Liver (tissue), 9 donors: ENCODE measurements around the gene KNDC1. TPM values are rescaled to one million over a fixed set of nuclear protein-coding genes. Genes with fewer than 3 reads are reported as not detected.

ENCODE experiments used
- DNase-seq: peaks from one replicate; pipeline ENCODE4 v3.0.0-alpha.2; 2017; ENCODE audit warnings: low spot score
- H3K27ac ChIP-seq, 2 donors: one replicate each; pipeline ENCODE4 v1.7.0; 2013; ENCODE audit warnings: inconsistent platforms in 2 of 2, low read length in 2 of 2, control low read depth in 1 of 2, low read depth in 1 of 2, mild to moderate bottlenecking in 1 of 2
- H3K27me3 ChIP-seq, 4 donors: one replicate each; pipeline versions ENCODE4 v1.6.1 to v1.7.0; 2013; ENCODE audit warnings: low read length in 3 of 4, inconsistent platforms in 1 of 4, mild to moderate bottlenecking in 1 of 4, moderate library complexity in 1 of 4; ENCODE audit not compliant: control insufficient read depth in 4 of 4, insufficient read depth in 4 of 4
- H3K36me3 ChIP-seq, 4 donors: one replicate each; pipeline versions ENCODE4 v1.6.1 to v1.7.0; 2013; ENCODE audit warnings: low read length in 3 of 4, mild to moderate bottlenecking in 3 of 4, low read depth in 1 of 4, moderate library complexity in 1 of 4; ENCODE audit not compliant: control insufficient read depth in 4 of 4, insufficient read depth in 3 of 4
- H3K4me1 ChIP-seq, 4 donors: one replicate each; pipeline versions ENCODE4 v1.6.1 to v1.7.0; 2013; ENCODE audit warnings: low read length in 3 of 4, mild to moderate bottlenecking in 3 of 4, moderate library complexity in 1 of 4; ENCODE audit not compliant: control insufficient read depth in 4 of 4, insufficient read depth in 4 of 4
- H3K4me3 ChIP-seq, 3 donors: one replicate each; pipeline versions ENCODE4 v1.6.1 to v1.7.0; 2013; ENCODE audit warnings: low read length in 3 of 3, control low read depth in 1 of 3, low read depth in 1 of 3, mild to moderate bottlenecking in 1 of 3
- H3K9ac ChIP-seq, 2 donors: one replicate each; pipeline ENCODE4 v1.7.0; 2013; ENCODE audit warnings: low read length in 2 of 2, mild to moderate bottlenecking in 2 of 2, moderate library complexity in 2 of 2, control low read depth in 1 of 2, low read depth in 1 of 2
- H3K9me3 ChIP-seq, 4 donors: one replicate each; pipeline versions ENCODE4 v1.6.1 to v1.7.0; 2013; ENCODE audit warnings: low read length in 3 of 4; ENCODE audit not compliant: control insufficient read depth in 4 of 4
- ATF3 ChIP-seq: IDR thresholded peaks from 2 replicates; pipeline ENCODE4 v1.6.1; 2016; ENCODE audit warnings: antibody characterized with exemption
- GABPA ChIP-seq, 2 donors: IDR thresholded peaks in 1 of 2; conservative IDR thresholded peaks in 1 of 2; 2 replicates each; pipeline ENCODE4 v1.6.1; 2016; ENCODE audit warnings: antibody characterized with exemption in 2 of 2, mild to moderate bottlenecking in 1 of 2, moderate library complexity in 1 of 2
- HNF4A ChIP-seq, 2 donors: conservative IDR thresholded peaks; 2 replicates each; pipeline ENCODE4 v1.6.1; 2016; ENCODE audit warnings: antibody characterized with exemption in 2 of 2, mild to moderate bottlenecking in 2 of 2
- HNF4G ChIP-seq: IDR thresholded peaks from 2 replicates; pipeline ENCODE4 v1.6.1; 2016; ENCODE audit warnings: antibody characterized with exemption
- JUND ChIP-seq, 2 donors: IDR thresholded peaks; 2 replicates each; pipeline ENCODE4 v1.6.1; 2016; ENCODE audit warnings: antibody characterized with exemption in 2 of 2
- MAX ChIP-seq: IDR thresholded peaks from 2 replicates; pipeline ENCODE4 v1.6.1; 2016; ENCODE audit warnings: antibody characterized with exemption
- RAD21 ChIP-seq, 2 donors: IDR thresholded peaks; 2 replicates each; pipeline ENCODE4 v1.6.1; 2016; ENCODE audit warnings: antibody characterized with exemption in 2 of 2, mild to moderate bottlenecking in 2 of 2
- REST ChIP-seq: IDR thresholded peaks from 2 replicates; pipeline ENCODE4 v1.6.1; 2016; ENCODE audit warnings: antibody characterized with exemption, mild to moderate bottlenecking
- SP1 ChIP-seq: IDR thresholded peaks from 2 replicates; pipeline ENCODE4 v1.6.1; 2018; ENCODE audit warnings: antibody characterized with exemption, mild to moderate bottlenecking
- YY1 ChIP-seq: IDR thresholded peaks from 2 replicates; pipeline ENCODE4 v1.6.1; 2016; ENCODE audit warnings: antibody characterized with exemption, mild to moderate bottlenecking
- ZBTB33 ChIP-seq: IDR thresholded peaks from 2 replicates; pipeline ENCODE4 v1.6.1; 2016; ENCODE audit warnings: antibody characterized with exemption
- WGBS: extraction: QIAGEN DNeasy Blood & Tissue Kit; methylation state at CpG from one replicate; pipeline ENCODE4 v1.1.7; 2013; 5-methylcytosine and 5-hydroxymethylcytosine counted together
- polyA plus RNA-seq, 2 donors: library from polyadenylated mRNA; stranded (reverse) in 1 of 2; unstranded in 1 of 2; fragments of 200-250 nt in 1 of 2; fragments of >200 nt in 1 of 2; fragmentation: Nextera tagmentation in 1 of 2; extraction: Ambion mirVana in 1 of 2; gene quantifications; one replicate each; pipeline versions ENCODE4 v1.2.1 to v1.2.3, GENCODE V29; 2013 to 2015
- total RNA-seq, 2 donors: library from RNA; depleted of rRNA; stranded (reverse); fragments of >200 nt; gene quantifications; one replicate each; pipeline ENCODE4 v1.2.3, GENCODE V29; 2014
- donor health status: healthy.
- donor health status: healthy.
- donor health status: healthy.
- donor health status: healthy.
- donor health status: healthy.

The KNDC1 gene
- total and polyA plus RNA-seq, 4 donors: 0.53 to 12.9 (median 4.3) TPM

- no peak for TF ChIP-seq GABPA (IDR thresholded peaks at IDR 0.05 in 1 of 2, conservative IDR thresholded peaks at IDR 0.05 in 1 of 2)
Measured at GRCh38 chr10:133162910-133163856, 3.2 kb downstream of the KNDC1 start (continued).

GRCh38 chr10:133163889-133164815 is 4.1 kb downstream of the KNDC1 start:
- peaks cover 0 to 28% (median 22%) of the 10 kb centered on the region in 4 donors for H3K4me1 ChIP-seq
- no peak for DNase-seq
- H3K36me3 ChIP-seq: peaks cover 0 to 5% (median 0%) of the 10 kb centered on the region in 4 donors
- no peaks in the 10 kb centered on the region for H3K27me3 ChIP-seq
- WGBS: 79% methylated on average over 31 of the region's 31 CpGs
- no peak overlapping the region for H3K9ac ChIP-seq
- no peak overlapping the region for H3K4me3 ChIP-seq
- TF ChIP-seq RAD21 (IDR thresholded peaks at IDR 0.05): no peak
- TF ChIP-seq REST: no peak
- TF ChIP-seq YY1: no peak
- no peak for TF ChIP-seq GABPA (IDR thresholded peaks at IDR 0.05 in 1 of 2, conservative IDR thresholded peaks at IDR 0.05 in 1 of 2)
- no peak for TF ChIP-seq JUND (IDR thresholded peaks at IDR 0.05)
- no peak for TF ChIP-seq ATF3
- TF ChIP-seq HNF4A (conservative IDR thresholded peaks at IDR 0.05): no peak
- no peak for TF ChIP-seq SP1
- TF ChIP-seq MAX: no peak
- no peak for TF ChIP-seq HNF4G
- TF ChIP-seq ZBTB33: no peak
- H3K27ac ChIP-seq: no peak overlapping the region
- no peaks in the 10 kb centered on the region for H3K9me3 ChIP-seq
